Gastroesophageal sphincter (tissue), 4 donors: Measurements from ENCODE around the gene AP3B2. TPM values are rescaled to one million over a fixed set of nuclear protein-coding genes. Genes with fewer than 3 reads are reported as not detected.

Experiments used
- ATAC-seq: fragments of 150-250 bp; one replicate; pipeline ENCODE4 v1.9.1; 2016; ENCODE audit warnings: mild to moderate bottlenecking, moderate library complexity
- H3K27ac ChIP-seq, 4 donors: fragments of 200-600 bp; sonication (generic) in 3 of 4; 1 replicate in 3 of 4; 2 replicates in 1 of 4; pipeline ENCODE4 v1.5.1; 2016 to 2019
- H3K27me3 ChIP-seq: fragments of 200-600 bp; sonication (generic); one replicate; pipeline ENCODE4 v1.5.1; 2019
- H3K36me3 ChIP-seq, 2 donors: fragments of 200-600 bp; sonication (generic); one replicate each; pipeline ENCODE4 v1.5.1; 2019; ENCODE audit warnings: control low read depth in 1 of 2
- H3K4me1 ChIP-seq, 3 donors: fragments of 200-600 bp; sonication (generic); 1 replicate in 2 of 3; 2 replicates in 1 of 3; pipeline ENCODE4 v1.5.1; 2016 to 2019; ENCODE audit warnings: control low read depth in 2 of 3
- H3K4me3 ChIP-seq, 2 donors: fragments of 200-600 bp; sonication (generic); one replicate each; pipeline ENCODE4 v1.5.1; 2019; ENCODE audit warnings: mild to moderate bottlenecking in 1 of 2, moderate library complexity in 1 of 2
- H3K9me3 ChIP-seq, 3 donors: fragments of 200-600 bp; sonication (generic); one replicate each; pipeline ENCODE4 v1.5.1; 2017 to 2019; ENCODE audit warnings: control low read depth in 2 of 3
- CTCF ChIP-seq, 4 experiments: fragments of 200-600 bp in 2 of 4; fragments of 450-650 bp in 2 of 4; sonication (generic) in 1 of 4; IDR thresholded peaks; one replicate each; pipeline ENCODE4 v1.5.1; 2017 to 2019; ENCODE audit warnings: antibody characterized with exemption in 4 of 4, mild to moderate bottlenecking in 2 of 4, moderate library complexity in 2 of 4
- EP300 ChIP-seq: sonication (generic); formaldehyde crosslinking; IDR thresholded peaks from one replicate; pipeline ENCODE4 v1.6.1; 2017; ENCODE audit warnings: antibody characterized with exemption, mild to moderate bottlenecking
- POLR2A ChIP-seq, 2 donors: fragments of 450-650 bp; IDR thresholded peaks; one replicate each; pipeline ENCODE4 v1.6.1; 2017; ENCODE audit warnings: antibody characterized with exemption in 2 of 2, mild to moderate bottlenecking in 2 of 2, moderate library complexity in 1 of 2
- POLR2AphosphoS5 ChIP-seq: sonication (generic); formaldehyde crosslinking; IDR thresholded peaks from one replicate; pipeline ENCODE4 v1.6.1; 2017; ENCODE audit warnings: antibody characterized with exemption
- WGBS, 2 donors: methylation state at CpG; one replicate each; pipeline ENCODE4 v1.1.5; 2018; ENCODE audit warnings: low coverage in 1 of 2; 5-methylcytosine and 5-hydroxymethylcytosine counted together
- total RNA-seq, 4 donors: library from RNA; depleted of rRNA; stranded (reverse); fragments of >200 nt; gene quantifications; one replicate each; pipeline ENCODE4 v1.1.0, GENCODE V29; 2016

Gene AP3B2
- 1 to 10 TPM; 1.6 to 2.6 (median 2.0) TPM for total RNA-seq

- TF ChIP-seq CTCF (IDR thresholded peaks at IDR 0.05) (peak in 1 of 4 experiments; percentile 7), POLR2AphosphoS5 (no peak)
- Histone ChIP-seq H3K27me3 (peaks cover 8% of the 10 kb centered on the region), H3K4me1 (peaks cover 0 to 21% (median 7%) of the 10 kb centered on the region in 3 donors), H3K4me3 (peak within 1 kb of the TSS; percentile 60 to 75), H3K9me3 (no peaks in the 10 kb centered on the region), H3K36me3 (no peaks in the 10 kb centered on the region), H3K27ac (peak within 1 kb of the TSS in 3 of 4 donors; percentile 63 to 72 (median 66))
- WGBS, 2 donors: no CpG with 5 or more reads among the region's 95 CpGs
- peak; percentile 92 for ATAC-seq
These were observed at the start of gene AP3B2 for GRCh38 chr15:82709421-82710207. Gene AP3B2 (minus strand): TSS chr15:82709875. CDS start chr15:82709706, 169 bp downstream.

GRCh38 chr15:82751308-82751707 is 41.6 kb upstream of the AP3B2 start:
- TF ChIP-seq CTCF (IDR thresholded peaks at IDR 0.05) (no peak), EP300 (no peak), POLR2AphosphoS5 (no peak), POLR2A (IDR thresholded peaks at IDR 0.05) (no peak)
- H3K4me1 ChIP-seq: peaks cover 0 to 35% (median 19%) of the 10 kb centered on the region in 3 donors
- peaks cover 0 to 38% of the 10 kb centered on the region in 2 donors for H3K36me3 ChIP-seq
- H3K27me3 ChIP-seq: no peaks in the 10 kb centered on the region
- no peak overlapping the region for H3K27ac ChIP-seq
- H3K4me3 ChIP-seq: peak overlapping the region; percentile 57 to 74
- 32 to 49% methylated on average over 4 of the region's 4 CpGs for WGBS, 2 donors
- ATAC-seq: no peak
- H3K9me3 ChIP-seq: no peaks in the 10 kb centered on the region

GRCh38 chr15:82750831-82751180 is 41.1 kb upstream of the AP3B2 start:
- Histone ChIP-seq H3K4me3 (peak overlapping the region; percentile 57 to 74), H3K4me1 (peaks cover 0 to 35% (median 19%) of the 10 kb centered on the region in 3 donors), H3K36me3 (peaks cover 0 to 33% of the 10 kb centered on the region in 2 donors), H3K27ac (peak overlapping the region; percentile 84 to 97 (median 89)), H3K9me3 (no peaks in the 10 kb centered on the region), H3K27me3 (no peaks in the 10 kb centered on the region)
- WGBS, 2 donors: 4 to 6% methylated on average over 6 to 7 of the region's 8 CpGs
- TF ChIP-seq CTCF (IDR thresholded peaks at IDR 0.05) (no peak), POLR2AphosphoS5 (no peak), EP300 (no peak), POLR2A (IDR thresholded peaks at IDR 0.05) (no peak)
- ATAC-seq: no peak

GRCh38 chr15:82749951-82750830 is 40.5 kb upstream of the AP3B2 start:
- Histone ChIP-seq H3K27ac (peak overlapping the region; percentile 84 to 97 (median 89)), H3K36me3 (peaks cover 0 to 27% of the 10 kb centered on the region in 2 donors), H3K9me3 (no peaks in the 10 kb centered on the region), H3K4me3 (peak overlapping the region; percentile 57 to 74), H3K27me3 (no peaks in the 10 kb centered on the region), H3K4me1 (peaks cover 0 to 35% (median 19%) of the 10 kb centered on the region in 3 donors)
- no peak for TF ChIP-seq EP300
- peak; percentile 44 to 59 for TF ChIP-seq POLR2A (IDR thresholded peaks at IDR 0.05)
- TF ChIP-seq POLR2AphosphoS5: peak; percentile 92
- peak in 1 of 4 experiments; percentile 17 for TF ChIP-seq CTCF (IDR thresholded peaks at IDR 0.05)
- peak; percentile 97 for ATAC-seq
- 0% methylated on average over 18 to 32 of the region's 47 CpGs for WGBS, 2 donors
